DMS53 treated with DMSO at 0.1 percent for 48 hours (cell line): ENCODE measurements around the gene C3AR1.
"Not testable (repeated sequence)": the region's sequence is repeated elsewhere in the genome, so short reads cannot be mapped to it uniquely, and the experiment has no call there.

Source experiments
- DNase-seq: peaks from one replicate; lab custom pipeline; 2025; ENCODE audit not compliant: unreplicated experiment; lab: John Stamatoyannopoulos, UW

C3AR1 gene

GRCh38 chr12:8031017-8031416 lies 35.1 kb downstream of the C3AR1 start:
- DNase-seq: not testable (repeated sequence)

- no peak for DNase-seq
Observed at GRCh38 chr12:8030189-8030588, 36.0 kb downstream of the C3AR1 start.

GRCh38 chr12:8028267-8028666 lies 37.9 kb downstream of the C3AR1 start:
- no peak for DNase-seq

GRCh38 chr12:8027856-8028255 lies 38.3 kb downstream of the C3AR1 start:
- DNase-seq: no peak

DNA sequence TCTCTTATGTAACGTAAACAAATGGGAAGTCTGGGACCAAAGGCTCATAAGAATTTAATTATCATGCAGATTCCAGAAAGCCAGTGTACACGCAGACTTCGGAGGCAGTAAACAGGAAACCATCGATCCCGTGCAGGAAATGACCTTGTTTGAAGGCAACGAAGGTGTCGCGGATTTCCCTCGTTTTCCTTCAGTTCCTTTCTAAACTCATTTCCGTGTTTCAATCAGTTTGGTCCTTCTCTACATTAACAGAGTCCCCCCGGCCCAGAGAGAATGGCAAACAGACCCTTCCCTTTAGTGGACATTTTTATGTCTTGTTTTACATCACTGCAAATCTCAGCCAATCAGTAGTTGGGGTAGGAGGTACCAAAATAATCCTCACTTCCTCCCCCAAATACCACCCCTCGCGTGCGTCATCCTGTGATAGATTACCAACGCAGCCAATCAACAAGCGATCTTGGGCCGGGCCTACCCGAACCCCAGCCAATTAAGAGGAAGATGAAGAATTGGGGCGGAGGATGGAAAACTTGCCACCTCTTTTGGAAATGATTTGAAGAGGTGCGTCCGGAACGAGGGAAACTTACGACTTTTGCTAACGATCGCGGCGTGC lies 39.8 kb downstream of the C3AR1 start:
- DNase-seq: peak; percentile 96

GRCh38 chr12:8018666-8019581 lies 47.2 kb downstream of the C3AR1 start:
- DNase-seq: no peak

GRCh38 chr12:8018213-8018612 lies 47.9 kb downstream of the C3AR1 start:
- not testable (repeated sequence) for DNase-seq

DNA sequence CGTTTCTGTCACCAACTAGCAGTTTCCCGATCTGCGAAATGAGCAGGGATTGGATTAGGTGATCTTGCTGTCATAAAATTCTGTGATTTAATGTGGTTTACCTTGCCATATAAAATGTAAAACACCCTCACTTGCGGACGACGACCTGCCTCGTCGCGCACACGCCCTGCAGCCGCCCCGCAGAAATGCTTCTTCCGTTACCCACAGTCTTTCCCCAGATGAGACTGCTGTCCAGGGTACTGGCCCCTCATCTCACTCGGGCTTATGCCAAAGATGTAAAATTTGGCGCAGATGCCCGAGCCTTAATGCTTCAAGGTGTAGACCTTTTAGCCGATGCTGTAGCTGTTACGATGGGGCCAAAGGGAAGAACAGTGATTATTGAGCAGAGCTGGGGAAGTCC lies 51.3 kb downstream of the C3AR1 start:
- no peak for DNase-seq

DNA sequence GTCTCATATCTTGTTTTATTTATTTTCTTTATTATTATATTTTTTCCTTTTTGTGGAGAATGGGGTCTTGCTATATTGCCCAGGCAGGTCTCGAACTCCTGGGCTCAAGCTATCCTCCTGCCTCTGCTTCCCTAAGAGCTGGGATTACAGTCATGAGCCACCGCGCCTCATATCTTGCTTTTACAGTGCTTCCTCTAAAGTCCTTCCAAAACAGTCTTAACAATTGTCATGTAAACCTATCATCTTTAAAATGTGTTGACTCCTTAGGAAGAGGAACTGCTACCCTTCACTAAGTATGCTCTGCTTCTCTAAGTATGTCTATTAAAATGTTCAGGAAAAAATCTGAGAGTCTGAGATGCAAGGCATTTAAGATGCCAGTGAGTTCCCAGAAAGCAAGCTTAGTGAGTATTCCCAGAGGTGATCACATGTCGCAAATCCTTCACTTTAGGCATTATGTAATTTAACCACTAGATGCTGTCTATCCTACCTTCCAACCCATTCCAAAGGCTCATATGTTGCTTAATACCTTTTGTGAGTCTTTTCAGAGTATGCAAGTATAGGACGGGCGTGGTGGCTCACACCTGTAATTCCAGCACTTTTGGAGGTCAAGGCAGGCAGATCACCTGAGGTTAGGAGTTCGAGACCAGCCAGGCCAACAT lies 53.4 kb downstream of the C3AR1 start:
- no peak for DNase-seq

- DNase-seq: no peak
Observed at GRCh38 chr12:8011331-8011730, 54.8 kb downstream of the C3AR1 start.
